Activated naive CD4-positive, alpha-beta T cell treated with anti-CD3 and anti-CD28 coated beads, Interleukin-2, amount 50 U/mL, for 24 hours (primary cell): ENCODE results near the gene MTMR8.

Source experiments
- H3K27ac Mint-ChIP-seq: one replicate; pipeline ENCODE4 v1.8.0; 2021; ENCODE audit warnings: mild to moderate bottlenecking, mixed read lengths
- H3K27me3 Mint-ChIP-seq: one replicate; pipeline ENCODE4 v1.8.0; 2021; ENCODE audit warnings: mixed read lengths
- H3K36me3 Mint-ChIP-seq: one replicate; pipeline ENCODE4 v1.8.0; 2021; ENCODE audit warnings: mixed read lengths
- H3K4me1 Mint-ChIP-seq: one replicate; pipeline ENCODE4 v1.8.0; 2021; ENCODE audit warnings: mixed read lengths
- H3K4me3 Mint-ChIP-seq: one replicate; pipeline ENCODE4 v1.8.0; 2021; ENCODE audit warnings: mild to moderate bottlenecking, mixed read lengths
- H3K9me3 Mint-ChIP-seq: one replicate; pipeline ENCODE4 v1.8.0; 2021; ENCODE audit warnings: mixed read lengths

The MTMR8 gene

DNA sequence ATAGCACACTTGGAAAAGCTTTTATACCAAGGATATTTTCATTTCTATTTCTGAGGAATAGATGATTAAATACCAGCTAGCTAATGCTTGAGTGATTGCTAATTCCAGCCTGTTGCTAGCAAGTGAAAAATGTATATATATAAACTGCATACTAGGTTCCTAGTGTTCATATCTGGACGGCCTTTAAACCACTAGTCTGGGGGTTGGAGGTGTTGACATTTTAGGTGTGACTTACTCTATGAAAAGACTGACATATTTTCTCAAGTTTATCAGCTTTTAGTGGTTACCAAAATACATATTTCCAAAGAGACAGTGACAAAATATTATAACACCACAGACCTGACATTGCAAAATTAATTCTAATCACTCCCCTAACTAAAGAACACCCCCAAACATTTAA is 44.7 kb downstream of the MTMR8 start:
- Mint-ChIP-seq H3K36me3 (peaks cover 20% of the 10 kb centered on the region), H3K27me3 (no peaks in the 10 kb centered on the region), H3K4me3 (no peak overlapping the region), H3K27ac (no peak overlapping the region), H3K9me3 (no peaks in the 10 kb centered on the region), H3K4me1 (no peaks in the 10 kb centered on the region)

- Mint-ChIP-seq H3K4me3 (no peak overlapping the region), H3K36me3 (peaks cover 17% of the 10 kb centered on the region), H3K4me1 (no peaks in the 10 kb centered on the region), H3K27me3 (no peaks in the 10 kb centered on the region), H3K27ac (no peak overlapping the region), H3K9me3 (no peaks in the 10 kb centered on the region)
Measured at GRCh38 chrX:64350047-64350446, 45.2 kb downstream of the MTMR8 start.

- no peaks in the 10 kb centered on the region for H3K9me3 Mint-ChIP-seq
- H3K4me1 Mint-ChIP-seq = no peaks in the 10 kb centered on the region
- H3K4me3 Mint-ChIP-seq = no peak overlapping the region
- H3K27me3 Mint-ChIP-seq = no peaks in the 10 kb centered on the region
- H3K36me3 Mint-ChIP-seq = peaks cover 13% of the 10 kb centered on the region
- no peak overlapping the region for H3K27ac Mint-ChIP-seq
Measured at GRCh38 chrX:64342811-64343210, 52.4 kb downstream of the MTMR8 start.

DNA sequence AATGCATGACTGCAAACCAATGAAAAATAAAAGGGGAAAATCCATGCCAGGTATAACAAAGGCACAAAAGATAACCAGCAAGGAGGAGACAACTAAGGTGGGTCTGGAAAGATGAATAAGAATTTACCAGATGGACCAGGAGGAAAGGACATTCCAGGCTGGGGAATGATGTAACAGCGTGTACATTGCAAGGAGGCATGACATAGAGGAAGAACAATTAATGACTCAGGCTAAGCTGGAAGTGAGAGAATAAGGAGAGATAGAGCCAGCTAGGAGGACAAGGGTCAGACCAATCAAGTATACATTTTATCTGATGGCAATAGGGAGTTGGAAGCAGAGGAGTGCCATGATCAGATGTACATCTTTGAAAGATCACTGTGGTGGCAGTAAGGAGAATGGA is 57.0 kb downstream of the MTMR8 start:
- Mint-ChIP-seq H3K9me3 (no peaks in the 10 kb centered on the region), H3K4me3 (no peak overlapping the region), H3K4me1 (no peaks in the 10 kb centered on the region), H3K36me3 (peaks cover 12% of the 10 kb centered on the region), H3K27me3 (no peaks in the 10 kb centered on the region), H3K27ac (no peak overlapping the region)

- Mint-ChIP-seq H3K4me3 (no peak overlapping the region), H3K36me3 (peaks cover 8% of the 10 kb centered on the region), H3K4me1 (no peaks in the 10 kb centered on the region), H3K27me3 (no peaks in the 10 kb centered on the region), H3K9me3 (no peaks in the 10 kb centered on the region), H3K27ac (no peak overlapping the region)
Measured at GRCh38 chrX:64334467-64334866, 60.8 kb downstream of the MTMR8 start.

- H3K27me3 Mint-ChIP-seq = no peaks in the 10 kb centered on the region
- H3K4me3 Mint-ChIP-seq = no peak overlapping the region
- peaks cover 5% of the 10 kb centered on the region for H3K9me3 Mint-ChIP-seq
- peaks cover 30% of the 10 kb centered on the region for H3K36me3 Mint-ChIP-seq
- H3K27ac Mint-ChIP-seq = no peak overlapping the region
- H3K4me1 Mint-ChIP-seq = no peaks in the 10 kb centered on the region
Measured at GRCh38 chrX:64330284-64330683, 65.0 kb downstream of the MTMR8 start.

DNA sequence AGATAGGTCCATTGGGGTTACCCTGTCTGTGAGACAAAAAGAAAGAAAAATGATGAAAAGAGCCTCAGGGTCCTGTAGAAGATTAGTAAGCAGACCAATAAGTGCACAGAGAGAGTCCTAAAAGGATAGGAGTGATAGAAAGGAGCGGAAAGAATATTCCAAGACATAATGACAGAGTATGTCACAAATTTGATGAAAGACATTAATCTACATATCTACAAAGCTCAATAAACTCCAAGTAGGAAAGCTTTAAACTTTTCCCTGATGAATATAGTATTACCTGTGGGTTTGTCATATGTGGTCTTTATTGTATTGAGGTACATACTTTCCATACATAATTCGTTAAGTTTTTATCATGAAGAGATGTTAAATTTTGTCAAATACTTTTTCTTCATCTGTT is 73.7 kb downstream of the MTMR8 start:
- H3K4me3 Mint-ChIP-seq = no peak overlapping the region
- H3K9me3 Mint-ChIP-seq = peaks cover 4% of the 10 kb centered on the region
- H3K36me3 Mint-ChIP-seq = peaks cover 55% of the 10 kb centered on the region
- H3K4me1 Mint-ChIP-seq = no peaks in the 10 kb centered on the region
- H3K27me3 Mint-ChIP-seq = no peaks in the 10 kb centered on the region
- H3K27ac Mint-ChIP-seq = no peak overlapping the region

DNA sequence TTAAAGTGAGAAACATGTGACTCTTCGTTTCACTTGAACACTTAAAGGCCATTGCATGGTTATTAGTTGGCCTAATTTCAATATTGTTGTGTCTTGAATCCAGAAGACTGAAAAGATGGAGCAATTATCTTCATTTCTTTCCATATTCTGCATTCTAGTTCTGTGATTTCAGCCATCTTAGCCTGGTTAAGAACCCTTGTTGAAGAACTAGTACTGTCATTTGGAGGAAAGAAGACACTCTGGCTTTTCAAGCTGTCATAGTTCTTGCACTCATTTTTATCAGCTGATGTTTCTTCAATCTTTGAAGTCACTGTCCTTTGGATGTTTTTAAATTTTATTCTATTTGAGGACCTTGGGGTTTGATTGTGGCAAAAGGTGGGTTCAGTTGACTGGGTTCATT is 81.6 kb downstream of the MTMR8 start:
- no peak overlapping the region for H3K4me3 Mint-ChIP-seq
- no peaks in the 10 kb centered on the region for H3K9me3 Mint-ChIP-seq
- no peak overlapping the region for H3K27ac Mint-ChIP-seq
- peaks cover 14% of the 10 kb centered on the region for H3K36me3 Mint-ChIP-seq
- H3K27me3 Mint-ChIP-seq = no peaks in the 10 kb centered on the region
- no peaks in the 10 kb centered on the region for H3K4me1 Mint-ChIP-seq

- Mint-ChIP-seq H3K27me3 (no peaks in the 10 kb centered on the region), H3K27ac (no peak overlapping the region), H3K4me3 (no peak overlapping the region), H3K36me3 (peaks cover 4% of the 10 kb centered on the region), H3K9me3 (no peaks in the 10 kb centered on the region), H3K4me1 (no peaks in the 10 kb centered on the region)
Measured at GRCh38 chrX:64306712-64307111, 88.5 kb downstream of the MTMR8 start.

DNA sequence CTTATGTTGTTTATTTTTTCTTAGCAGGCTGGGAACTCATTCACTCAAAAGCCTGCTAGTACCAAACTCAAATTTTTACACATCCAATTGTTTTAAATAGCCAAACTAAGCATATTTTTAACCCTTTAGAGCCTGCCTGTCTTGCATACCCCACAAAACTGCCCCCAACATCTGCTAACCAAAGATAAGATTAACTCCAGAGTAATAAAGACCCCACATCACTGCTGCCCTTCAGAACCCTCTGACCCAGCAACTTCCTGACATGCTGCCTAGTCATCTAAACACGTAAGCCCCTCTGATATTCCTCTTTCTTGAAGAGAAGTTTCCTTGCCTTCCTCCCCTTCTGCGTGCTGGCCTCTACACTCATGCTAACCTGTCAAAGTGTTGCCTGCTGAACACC is 104.1 kb downstream of the MTMR8 start:
- H3K4me3 Mint-ChIP-seq = no peak overlapping the region
- no peak overlapping the region for H3K27ac Mint-ChIP-seq
- H3K4me1 Mint-ChIP-seq = no peaks in the 10 kb centered on the region
- H3K9me3 Mint-ChIP-seq = peaks cover 5% of the 10 kb centered on the region
- peaks cover 23% of the 10 kb centered on the region for H3K36me3 Mint-ChIP-seq
- no peaks in the 10 kb centered on the region for H3K27me3 Mint-ChIP-seq

DNA sequence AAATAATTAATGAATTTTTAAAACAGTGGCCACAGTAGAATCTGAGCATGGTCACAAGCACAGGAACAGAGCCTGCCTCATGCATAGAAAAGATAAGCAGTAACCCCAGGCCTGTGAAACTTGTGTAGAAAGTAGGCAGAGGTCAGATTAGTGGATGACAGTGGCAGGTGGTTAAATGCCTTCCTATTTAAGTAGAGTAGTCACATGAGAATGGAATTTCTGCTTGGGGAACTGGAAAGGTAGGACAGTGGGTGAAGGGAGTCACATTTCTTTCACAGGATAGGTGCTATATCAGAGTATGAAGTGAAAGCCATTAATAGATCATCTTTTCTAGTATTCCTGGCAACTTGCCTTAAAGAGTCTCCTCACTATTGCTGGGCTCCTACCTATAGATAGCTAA is 130.0 kb downstream of the MTMR8 start:
- Mint-ChIP-seq H3K36me3 (peaks cover 20% of the 10 kb centered on the region), H3K9me3 (no peaks in the 10 kb centered on the region)

DNA sequence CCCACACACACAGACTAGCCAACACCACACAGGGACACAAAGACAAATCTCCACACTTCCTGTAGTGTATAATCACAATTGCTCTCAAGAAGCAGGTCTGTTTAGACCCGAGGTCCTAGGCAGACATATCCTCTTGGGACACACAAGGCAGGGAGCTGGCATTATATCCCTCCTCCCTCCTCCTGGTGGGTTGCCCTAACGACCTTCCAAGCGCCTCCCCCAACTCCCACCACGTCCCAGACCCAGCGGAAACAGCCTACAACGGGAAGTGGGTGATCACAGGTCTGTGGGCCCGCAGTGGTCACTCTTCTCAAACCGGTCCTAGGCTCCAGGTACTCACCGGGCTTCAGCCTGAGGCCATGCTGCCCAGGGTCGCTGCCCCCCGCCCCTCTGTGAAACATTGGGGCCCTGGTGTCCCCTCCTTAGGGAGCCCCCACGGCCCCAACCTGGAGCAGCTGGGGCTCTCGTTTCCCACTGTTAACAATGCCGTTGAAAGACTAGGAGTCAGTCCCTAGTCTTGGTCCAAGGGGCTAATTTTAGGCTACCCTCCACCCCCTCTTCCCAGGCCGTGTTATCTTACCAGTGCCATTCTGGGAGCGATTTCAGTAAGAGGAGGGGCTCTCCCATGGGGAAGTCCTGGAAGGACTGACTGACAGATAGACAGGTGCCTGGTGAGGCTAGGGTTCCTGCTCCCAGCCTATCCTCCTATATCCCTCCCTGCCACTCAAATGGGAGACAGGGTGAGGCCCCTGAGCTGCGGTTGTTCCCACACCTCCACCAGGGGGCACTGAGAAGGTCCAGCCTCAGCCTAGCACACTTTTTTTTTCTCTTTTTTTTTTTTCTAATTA is 164.9 kb downstream of the MTMR8 start, which contains the start of gene ASB12:
Gene ASB12 (minus strand): TSS at position 485 of the 848 bp plus-strand sequence. CDS start 4,957 bp downstream, outside the sequence.
- Mint-ChIP-seq H3K9me3 (no peaks in the 10 kb centered on the region), H3K27ac (no peak within 1 kb of the TSS)

More for the DNA sequence above, 130.0 kb downstream of the MTMR8 start:
- H3K4me3 Mint-ChIP-seq = no peak overlapping the region
- H3K4me1 Mint-ChIP-seq = no peaks in the 10 kb centered on the region
- H3K27me3 Mint-ChIP-seq = no peaks in the 10 kb centered on the region
- no peak overlapping the region for H3K27ac Mint-ChIP-seq

DNA sequence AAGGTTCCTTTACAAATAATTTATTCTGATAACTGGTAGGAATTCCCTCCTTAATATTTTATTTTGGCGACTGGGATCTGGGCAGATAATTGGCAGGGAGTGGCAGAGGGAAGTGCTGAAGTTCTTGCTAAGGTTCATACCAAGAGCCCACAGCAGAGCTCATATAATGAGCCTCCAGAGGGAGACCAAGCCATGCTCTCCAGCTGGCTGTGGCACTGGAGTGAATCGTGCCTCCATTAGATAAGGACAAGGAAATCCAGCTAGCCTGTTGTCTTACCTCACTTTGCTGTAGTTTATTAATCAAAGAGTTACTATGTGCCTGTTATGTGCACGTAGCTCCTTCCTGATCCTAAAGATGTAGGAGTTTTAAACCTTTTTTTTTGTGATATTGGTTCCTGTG is 166.1 kb downstream of the MTMR8 start:
- H3K4me3 Mint-ChIP-seq = no peak overlapping the region
- H3K36me3 Mint-ChIP-seq = no peaks in the 10 kb centered on the region
- no peaks in the 10 kb centered on the region for H3K27me3 Mint-ChIP-seq
- no peaks in the 10 kb centered on the region for H3K9me3 Mint-ChIP-seq
- H3K4me1 Mint-ChIP-seq = no peaks in the 10 kb centered on the region
- no peak overlapping the region for H3K27ac Mint-ChIP-seq

More for the DNA sequence above, 164.9 kb downstream of the MTMR8 start, which contains the start of gene ASB12:
- H3K4me3 Mint-ChIP-seq = no peak within 1 kb of the TSS
- H3K27me3 Mint-ChIP-seq = no peaks in the 10 kb centered on the region
- no peaks in the 10 kb centered on the region for H3K4me1 Mint-ChIP-seq
- no peaks in the 10 kb centered on the region for H3K36me3 Mint-ChIP-seq
